Astrocyte (in vitro differentiated cells and primary cell): ENCODE measurements around the gene EXD3. TPM values are rescaled to one million over a fixed set of nuclear protein-coding genes. Genes with fewer than 3 reads are reported as not detected.

ENCODE experiments used
- DNase-seq: peaks from one replicate; pipeline ENCODE4 v3.0.0-alpha.2; 2010; ENCODE audit warnings: low read depth
- FAIRE-seq: peaks from 2 replicates; lab custom pipeline; 2011; peaks lifted over from hg19 to GRCh38; lab: Jason Lieb, UNC
- H2AFZ ChIP-seq: 2 replicates; pipeline ENCODE4 v1.6.0; 2012; ENCODE audit warnings: low read depth, low read length, inconsistent platforms
- H3K27ac ChIP-seq: 2 replicates; pipeline ENCODE4 v1.5.1; 2011; ENCODE audit warnings: low read depth, low read length, inconsistent platforms
- H3K27me3 ChIP-seq: 2 replicates; pipeline ENCODE4 v1.6.0; 2011; ENCODE audit warnings: low read length, inconsistent platforms; ENCODE audit not compliant: insufficient read depth
- H3K36me3 ChIP-seq: 2 replicates; pipeline ENCODE4 v1.5.1; 2011; ENCODE audit warnings: low read length, inconsistent platforms; ENCODE audit not compliant: insufficient read depth
- H3K4me1 ChIP-seq: 2 replicates; pipeline ENCODE4 v1.5.1; 2011; ENCODE audit warnings: low read length, inconsistent platforms; ENCODE audit not compliant: insufficient read depth
- H3K4me2 ChIP-seq: 2 replicates; pipeline ENCODE4 v1.6.0; 2012; ENCODE audit warnings: low read length, inconsistent platforms
- H3K4me3 ChIP-seq: 2 replicates; pipeline ENCODE4 v1.5.1; 2011; ENCODE audit warnings: low read depth, mild to moderate bottlenecking, low read length, inconsistent platforms; ENCODE audit not compliant: insufficient read depth
- H3K79me2 ChIP-seq: 2 replicates; pipeline ENCODE4 v1.6.0; 2012; ENCODE audit warnings: mild to moderate bottlenecking, low read length, inconsistent platforms; ENCODE audit not compliant: insufficient read depth
- H3K9ac ChIP-seq: 2 replicates; pipeline ENCODE4 v1.6.0; 2012; ENCODE audit warnings: mild to moderate bottlenecking, low read length, inconsistent platforms
- H3K9me3 ChIP-seq: 2 replicates; pipeline ENCODE4 v1.5.1; 2012; ENCODE audit warnings: low read depth, mild to moderate bottlenecking, low read length, inconsistent platforms; ENCODE audit not compliant: insufficient read depth
- H4K20me1 ChIP-seq: 2 replicates; pipeline ENCODE4 v1.6.0; 2012; ENCODE audit warnings: low read length, inconsistent platforms; ENCODE audit not compliant: insufficient read depth
- H3K27ac Mint-ChIP-seq: one replicate; pipeline ENCODE4 v1.8.0; 2021; ENCODE audit warnings: mild to moderate bottlenecking, mixed read lengths; ENCODE audit not compliant: unreplicated experiment
- H3K27me3 Mint-ChIP-seq: one replicate; pipeline ENCODE4 v1.8.0; 2021; ENCODE audit warnings: low read depth, mixed read lengths; ENCODE audit not compliant: unreplicated experiment
- H3K36me3 Mint-ChIP-seq: one replicate; pipeline ENCODE4 v1.8.0; 2021; ENCODE audit warnings: low read depth, mixed read lengths; ENCODE audit not compliant: unreplicated experiment
- H3K4me1 Mint-ChIP-seq: one replicate; pipeline ENCODE4 v1.8.0; 2021; ENCODE audit warnings: low read depth, mixed read lengths; ENCODE audit not compliant: unreplicated experiment
- H3K4me3 Mint-ChIP-seq: one replicate; pipeline ENCODE4 v1.8.0; 2021; ENCODE audit warnings: mild to moderate bottlenecking, moderate library complexity, mixed read lengths; ENCODE audit not compliant: unreplicated experiment
- H3K9me3 Mint-ChIP-seq: one replicate; pipeline ENCODE4 v1.8.0; 2021; ENCODE audit warnings: mild to moderate bottlenecking, mixed read lengths; ENCODE audit not compliant: unreplicated experiment
- CTCF ChIP-seq: IDR thresholded peaks from 2 replicates; pipeline ENCODE4 v1.5.1; 2011; ENCODE audit warnings: low read depth, mild to moderate bottlenecking, inconsistent platforms, low read length, moderate library complexity; ENCODE audit not compliant: insufficient read depth
- EZH2 ChIP-seq: IDR thresholded peaks from 2 replicates; pipeline ENCODE4 v1.6.1; 2012; ENCODE audit warnings: mild to moderate bottlenecking, low read length, inconsistent platforms; ENCODE audit not compliant: insufficient read depth
- total RNA-seq: library from RNA; stranded (reverse); gene quantifications from 2 replicates; pipeline ENCODE4 v1.2.1, GENCODE V29; 2021

Gene EXD3
- total RNA-seq, 1 donor from 2014 or later, result 8.5 TPM

GRCh38 chr9:137279741-137280473 is 143.1 kb downstream of the EXD3 start:
- peaks cover 3% of the 10 kb centered on the region for H3K36me3 Mint-ChIP-seq
- Histone ChIP-seq H4K20me1 (peaks cover 41% of the 10 kb centered on the region), H3K27me3 (no peaks in the 10 kb centered on the region), H3K36me3 (no peaks in the 10 kb centered on the region), H3K4me3 (no peak overlapping the region), H3K9me3 (no peaks in the 10 kb centered on the region), H2AFZ (no peak overlapping the region), H3K4me2 (peak overlapping the region; percentile 76), H3K4me1 (peaks cover 32% of the 10 kb centered on the region), H3K27ac (no peak overlapping the region), H3K79me2 (peaks cover 28% of the 10 kb centered on the region), H3K9ac (no peak overlapping the region)
- H3K9me3 Mint-ChIP-seq, result no peaks in the 10 kb centered on the region
- no peak overlapping the region for H3K27ac Mint-ChIP-seq
- FAIRE-seq (no peak), DNase-seq (no peak)
- no peaks in the 10 kb centered on the region for H3K27me3 Mint-ChIP-seq
- TF ChIP-seq CTCF (no peak), EZH2 (no peak)
- peak overlapping the region; percentile 40 for H3K4me3 Mint-ChIP-seq
- H3K4me1 Mint-ChIP-seq, result no peaks in the 10 kb centered on the region

DNA sequence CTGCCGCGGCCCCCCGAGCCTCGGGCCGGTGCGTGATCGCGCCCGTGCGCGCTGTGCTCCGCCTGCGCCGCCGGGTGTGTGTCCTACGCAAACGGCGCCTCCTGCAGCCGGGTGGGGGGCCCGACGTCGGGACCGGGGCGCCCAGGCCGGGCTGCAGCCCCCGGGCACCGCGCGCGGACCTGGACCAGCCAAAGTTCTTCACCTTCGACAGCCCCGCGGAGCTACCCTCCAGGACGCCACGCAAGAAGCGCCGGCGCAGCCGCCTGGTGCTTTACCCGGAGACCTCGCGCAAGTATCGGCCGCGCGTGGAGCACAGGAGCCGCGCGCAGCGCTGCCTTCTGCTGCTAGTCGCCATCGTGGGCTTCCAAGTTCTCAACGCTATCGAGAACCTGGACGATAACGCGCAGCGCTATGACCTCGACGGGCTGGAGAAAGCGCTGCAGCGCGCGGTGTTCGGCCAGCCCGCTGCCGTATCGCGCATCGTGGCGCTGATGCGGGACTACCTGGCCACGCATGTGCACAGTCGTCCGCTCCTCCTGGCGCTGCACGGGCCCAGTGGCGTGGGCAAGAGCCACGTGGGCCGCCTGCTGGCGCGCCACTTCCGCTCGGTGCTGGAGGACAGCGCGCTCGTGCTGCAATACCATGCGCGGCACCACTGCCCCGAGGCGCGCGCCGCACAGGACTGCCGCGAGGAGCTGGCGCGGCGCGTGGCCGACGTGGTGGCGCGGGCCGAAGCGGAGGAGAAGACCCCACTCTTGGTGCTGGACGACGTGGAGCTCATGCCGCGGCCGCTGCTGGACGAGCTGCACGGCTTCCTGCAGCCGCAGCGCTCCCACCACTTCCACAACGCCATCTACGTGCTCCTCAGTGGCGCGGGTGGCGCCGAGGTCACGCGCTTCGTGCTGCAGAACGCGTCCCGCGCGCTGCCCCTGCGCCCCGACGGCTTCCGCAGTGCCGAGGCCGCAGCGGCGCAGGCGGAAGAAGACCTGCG is 143.9 kb downstream of the EXD3 start:
- Mint-ChIP-seq H3K4me1 (no peaks in the 10 kb centered on the region), H3K4me3 (no peak overlapping the region), H3K9me3 (no peaks in the 10 kb centered on the region), H3K36me3 (peaks cover 3% of the 10 kb centered on the region), H3K27me3 (no peaks in the 10 kb centered on the region), H3K27ac (no peak overlapping the region)
- H3K36me3 ChIP-seq, result no peaks in the 10 kb centered on the region
- peak overlapping the region; percentile 93 for H3K4me2 ChIP-seq
- H3K9ac ChIP-seq, result peak overlapping the region; percentile 74
- H3K9me3 ChIP-seq, result no peaks in the 10 kb centered on the region
- TF ChIP-seq CTCF (no peak), EZH2 (no peak)
- peaks cover 28% of the 10 kb centered on the region for H3K79me2 ChIP-seq
- H4K20me1 ChIP-seq, result peaks cover 47% of the 10 kb centered on the region
- H2AFZ ChIP-seq, result no peak overlapping the region
- DNase-seq (no peak), FAIRE-seq (no peak)
- peaks cover 32% of the 10 kb centered on the region for H3K4me1 ChIP-seq
- no peak overlapping the region for H3K27ac ChIP-seq
- H3K4me3 ChIP-seq, result peak overlapping the region; percentile 42
- no peaks in the 10 kb centered on the region for H3K27me3 ChIP-seq
